HG03108 (cell line): ENCODE measurements around the gene NDUFA7.
A peak's percentile ranks its signal among the peaks of the same experiment; 100 is the strongest.
"Not testable (repeated sequence)": the region's sequence is repeated elsewhere in the genome, so short reads cannot be mapped to it uniquely, and the experiment has no call there.

Source experiments
- ATAC-seq: cut with Tn5 transposase; IDR thresholded peaks from one replicate; pipeline ENCODE4 v1.9.1; 2021; ENCODE audit warnings: moderate library complexity; ENCODE audit not compliant: unreplicated experiment

The NDUFA7 gene

DNA sequence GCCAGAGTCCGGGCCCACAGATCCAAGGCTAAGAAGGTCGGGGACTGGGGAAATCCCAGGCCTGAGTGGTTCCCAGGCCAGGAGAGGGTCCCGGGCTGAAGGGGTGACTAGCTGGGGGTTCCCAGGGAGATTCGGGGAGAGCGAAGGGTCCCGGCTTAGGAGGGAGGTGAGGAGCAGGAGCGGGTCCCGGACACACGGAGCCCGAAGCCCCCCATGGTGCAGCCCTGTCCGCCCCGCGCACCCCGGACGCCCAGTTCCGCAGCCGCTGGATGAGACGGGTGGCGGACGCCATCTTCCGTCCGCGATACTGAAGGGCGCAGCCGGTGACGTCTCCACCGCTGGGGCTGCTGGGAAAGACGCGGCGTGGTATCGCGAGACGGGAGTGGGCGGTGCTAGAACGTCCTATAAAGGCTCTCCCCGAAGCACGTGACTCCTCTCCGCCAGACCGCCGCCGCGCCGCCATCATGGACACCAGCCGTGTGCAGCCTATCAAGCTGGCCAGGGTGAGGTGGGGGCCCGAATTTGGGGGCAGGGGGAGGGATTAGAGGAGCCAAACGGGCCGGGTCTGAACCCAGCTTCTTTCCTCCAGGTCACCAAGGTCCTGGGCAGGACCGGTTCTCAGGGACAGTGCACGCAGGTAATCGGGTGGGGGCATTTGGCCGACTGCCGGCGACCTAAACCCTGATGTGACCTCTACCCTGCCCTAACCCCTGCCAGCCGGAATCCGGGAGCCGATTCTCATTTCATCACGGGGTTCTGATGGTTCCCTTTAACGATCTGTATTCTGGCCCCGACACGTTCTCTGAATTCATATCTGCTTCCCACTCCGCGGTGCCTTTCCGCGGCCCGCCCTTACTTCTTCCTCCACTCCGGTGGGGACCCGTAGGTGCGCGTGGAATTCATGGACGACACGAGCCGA is at the start of gene NDUFA7, which contains the start of gene RPS28:
Gene NDUFA7, minus strand, starts transcription at position 309 of the 919 bp plus-strand sequence. Its CDS starts 17 bp downstream, at position 292.
Gene RPS28, plus strand, starts transcription at position 430 of the 919 bp plus-strand sequence. Its CDS starts 35 bp downstream, at position 465.
- peak; percentile 90 for ATAC-seq

- no peak for ATAC-seq
These were observed 49.2 kb upstream of the NDUFA7 start for GRCh38 chr19:8370176-8371010.

DNA sequence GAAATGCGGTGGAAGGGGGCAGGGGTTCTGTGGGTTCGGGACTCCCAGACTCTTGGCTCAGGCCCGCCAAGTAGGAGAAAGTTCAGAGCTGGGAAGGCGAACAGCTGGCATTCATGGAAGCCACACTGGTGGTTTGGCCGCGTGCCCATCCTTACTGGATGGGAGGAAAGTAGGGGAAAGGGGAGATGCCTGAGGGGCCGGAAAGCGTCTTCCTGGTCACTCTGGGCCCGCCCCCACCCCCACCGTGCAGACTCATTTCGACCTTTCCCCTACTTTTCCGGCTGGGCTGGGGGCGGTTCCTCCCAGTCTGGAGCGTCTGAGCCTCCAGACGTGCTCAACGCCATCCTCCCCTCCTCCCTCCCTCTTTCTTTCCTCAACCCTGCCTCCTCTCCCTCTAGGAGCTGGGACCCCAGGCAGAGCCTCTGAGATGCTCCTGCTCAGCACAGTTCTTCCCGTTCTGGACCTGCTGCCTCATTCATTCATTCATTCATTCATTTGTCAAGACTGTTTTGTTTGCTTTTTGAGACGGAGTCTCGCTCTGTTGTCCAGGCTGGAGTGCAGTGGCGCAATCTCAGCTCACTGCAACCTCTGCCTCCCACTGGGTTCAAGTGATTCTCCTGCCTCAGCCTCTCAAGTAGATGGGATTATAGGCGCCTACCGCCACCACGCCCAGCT is 46.3 kb upstream of the NDUFA7 start:
- ATAC-seq, result no peak

DNA sequence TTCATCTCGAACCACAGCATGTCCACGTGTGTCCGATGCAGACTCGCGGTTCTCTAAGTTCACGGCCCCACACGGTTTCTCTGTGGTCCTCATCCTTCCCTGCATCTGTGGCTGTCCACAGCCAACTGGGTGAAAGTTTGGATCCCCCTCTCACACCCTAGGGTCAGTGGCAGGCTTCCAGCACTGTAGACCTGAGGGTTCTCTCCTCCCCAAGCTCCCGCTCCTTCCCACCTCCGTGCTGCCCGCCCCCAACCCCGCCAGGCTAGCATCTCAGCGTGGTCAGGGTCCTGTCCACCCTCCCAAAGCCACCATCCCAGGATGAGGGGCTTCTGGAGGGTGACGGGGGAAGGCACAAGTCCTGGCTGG is 45.8 kb upstream of the NDUFA7 start:
- no peak for ATAC-seq

DNA sequence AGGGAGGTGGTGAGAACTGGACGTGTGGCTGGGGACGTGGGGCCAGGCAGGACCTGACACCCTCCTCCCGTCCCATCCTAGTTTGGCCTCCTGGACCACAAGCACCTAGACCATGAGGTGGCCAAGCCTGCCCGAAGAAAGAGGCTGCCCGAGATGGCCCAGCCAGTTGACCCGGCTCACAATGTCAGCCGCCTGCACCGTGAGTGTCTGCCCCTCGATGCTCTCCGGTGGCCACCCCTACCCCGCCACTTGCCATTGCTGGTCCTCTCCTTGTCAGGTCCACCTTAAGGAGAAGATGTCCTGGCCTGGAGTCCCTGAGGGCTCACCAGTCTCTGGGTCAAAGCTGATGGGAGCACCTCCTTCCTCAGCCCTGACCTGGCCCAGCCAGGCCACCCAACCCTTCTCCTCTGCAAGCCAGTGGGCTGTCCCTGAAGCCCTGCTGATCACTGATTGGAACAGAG is 45.0 kb upstream of the NDUFA7 start:
- ATAC-seq, result no peak

DNA sequence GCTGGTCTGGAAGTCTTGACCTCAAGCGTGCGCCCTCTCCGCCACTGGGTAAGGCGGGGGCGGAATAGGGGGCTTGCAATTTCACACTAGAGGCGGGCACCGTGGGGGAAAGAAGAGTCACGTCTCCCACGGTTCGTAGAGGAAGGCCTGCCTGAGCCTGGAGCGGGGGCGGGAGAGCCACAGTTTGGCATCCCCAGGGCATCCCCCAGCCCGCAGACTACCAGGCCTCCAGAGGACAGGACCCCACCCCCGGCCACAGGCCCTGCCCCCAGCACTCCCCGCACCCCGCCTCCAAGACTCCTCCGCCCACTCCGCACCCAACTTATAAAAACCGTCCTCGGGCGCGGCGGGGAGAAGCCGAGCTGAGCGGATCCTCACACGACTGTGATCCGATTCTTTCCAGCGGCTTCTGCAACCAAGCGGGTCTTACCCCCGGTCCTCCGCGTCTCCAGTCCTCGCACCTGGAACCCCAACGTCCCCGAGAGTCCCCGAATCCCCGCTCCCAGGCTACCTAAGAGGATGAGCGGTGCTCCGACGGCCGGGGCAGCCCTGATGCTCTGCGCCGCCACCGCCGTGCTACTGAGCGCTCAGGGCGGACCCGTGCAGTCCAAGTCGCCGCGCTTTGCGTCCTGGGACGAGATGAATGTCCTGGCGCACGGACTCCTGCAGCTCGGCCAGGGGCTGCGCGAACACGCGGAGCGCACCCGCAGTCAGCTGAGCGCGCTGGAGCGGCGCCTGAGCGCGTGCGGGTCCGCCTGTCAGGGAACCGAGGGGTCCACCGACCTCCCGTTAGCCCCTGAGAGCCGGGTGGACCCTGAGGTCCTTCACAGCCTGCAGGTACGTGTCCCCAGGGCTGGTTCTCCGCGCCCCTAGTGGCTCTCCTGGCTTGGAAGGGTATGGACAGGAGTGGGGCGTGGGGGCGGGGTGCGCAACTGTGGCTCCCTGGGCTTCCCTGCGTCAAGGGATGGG is 42.9 kb upstream of the NDUFA7 start, which contains the start of gene ANGPTL4:
Gene ANGPTL4, plus strand, starts transcription at position 353 of the 969 bp plus-strand sequence. Its CDS starts 167 bp downstream, at position 520.
- no peak for ATAC-seq

GRCh38 chr19:8361921-8362793 is 41.0 kb upstream of the NDUFA7 start:
- ATAC-seq, result no peak

GRCh38 chr19:8360196-8360595 is 39.0 kb upstream of the NDUFA7 start:
- ATAC-seq, result no peak

- no peak for ATAC-seq
These were observed 37.8 kb upstream of the NDUFA7 start for GRCh38 chr19:8358948-8359347.

- no peak for ATAC-seq
These were observed 35.9 kb upstream of the NDUFA7 start for GRCh38 chr19:8357007-8357521.

DNA sequence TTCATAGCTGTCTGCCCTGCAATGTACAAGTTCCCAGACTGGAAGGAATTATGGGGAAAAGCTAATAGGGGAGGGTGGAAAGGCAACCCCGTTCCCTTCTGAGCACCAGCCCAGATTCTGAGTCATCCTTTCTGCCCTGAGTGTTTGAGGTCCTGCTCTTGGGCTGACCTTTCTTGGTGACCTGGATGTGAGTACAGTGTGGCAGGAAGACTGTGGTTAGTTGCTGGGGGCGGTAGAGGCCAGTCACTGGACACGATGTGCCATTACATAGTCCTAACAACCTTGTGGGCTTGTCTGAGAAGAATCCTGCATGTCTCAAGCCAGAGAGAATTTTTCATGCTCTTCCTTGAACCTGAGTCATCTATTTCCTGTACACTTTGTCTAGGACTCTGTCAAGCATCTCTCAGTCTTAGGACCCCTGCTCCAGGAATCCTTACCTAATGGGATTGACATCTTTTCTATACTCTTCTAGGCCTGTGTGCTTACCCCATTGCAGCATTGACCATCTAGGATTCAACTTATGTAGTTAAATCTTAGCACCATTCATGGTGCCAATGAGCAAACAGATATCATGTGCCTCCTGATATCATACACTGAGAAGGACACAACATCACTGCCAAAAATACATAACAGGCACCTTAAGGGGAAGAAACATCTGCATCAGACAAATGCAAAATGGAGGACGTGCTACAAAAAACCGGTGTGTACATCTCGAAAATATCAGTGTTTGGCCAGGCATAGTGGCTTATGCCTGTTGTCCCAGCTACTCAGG is 34.6 kb upstream of the NDUFA7 start:
- no peak for ATAC-seq

DNA sequence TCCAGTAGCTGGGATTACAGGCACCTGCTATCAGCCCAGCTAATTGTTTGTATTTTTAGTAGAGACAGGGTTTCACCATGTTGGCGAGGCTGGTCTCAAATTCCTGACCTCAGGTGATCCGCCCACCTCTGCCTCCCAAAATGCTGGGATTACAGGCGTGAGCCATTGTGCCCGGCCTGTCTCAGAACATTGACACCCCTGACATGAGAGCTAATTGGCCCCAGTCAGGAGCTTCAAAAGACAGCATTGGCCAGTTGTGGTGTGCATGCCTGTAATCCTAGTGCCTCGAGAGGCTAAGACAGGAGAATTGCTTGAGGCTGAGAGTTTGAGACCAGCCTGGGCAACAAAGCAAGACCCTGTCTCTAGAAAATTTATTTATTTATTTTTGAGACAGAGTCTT is 31.7 kb upstream of the NDUFA7 start:
- not testable (repeated sequence) for ATAC-seq

DNA sequence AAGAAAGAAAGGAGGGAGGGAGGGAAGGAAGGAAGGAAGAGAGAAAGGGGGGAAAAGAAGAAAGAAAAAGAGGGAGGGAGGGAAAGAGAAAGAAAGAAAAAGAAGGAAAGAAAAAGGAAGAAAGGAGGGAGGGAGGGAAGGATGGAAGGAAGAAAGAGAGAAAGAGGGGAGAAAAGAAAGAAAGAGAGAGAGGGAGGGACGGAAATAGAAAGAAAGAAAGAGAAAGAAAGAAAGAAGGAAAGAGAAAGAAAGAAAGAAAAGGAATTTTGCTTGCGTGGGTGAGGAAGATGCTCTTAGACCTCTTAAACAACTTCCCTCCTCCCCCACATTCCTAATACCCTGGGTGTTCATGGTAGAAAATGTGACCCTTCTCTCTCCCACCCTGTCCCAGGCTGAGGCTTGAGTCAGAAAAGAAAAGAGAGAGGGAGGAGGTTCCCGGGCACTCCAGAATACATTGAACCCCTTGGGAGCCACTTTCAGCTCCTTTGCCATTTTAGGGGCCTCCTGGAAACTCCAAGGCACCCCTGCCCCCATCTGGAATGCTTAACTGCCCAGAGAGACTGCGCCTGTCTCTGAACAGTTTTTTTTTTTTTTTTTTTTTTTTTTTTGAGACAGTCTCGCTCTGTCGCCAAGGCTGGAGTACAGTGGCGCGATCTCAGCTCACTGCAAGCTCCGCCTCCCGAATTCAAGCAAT is 31.1 kb upstream of the NDUFA7 start:
- ATAC-seq, result no peak

DNA sequence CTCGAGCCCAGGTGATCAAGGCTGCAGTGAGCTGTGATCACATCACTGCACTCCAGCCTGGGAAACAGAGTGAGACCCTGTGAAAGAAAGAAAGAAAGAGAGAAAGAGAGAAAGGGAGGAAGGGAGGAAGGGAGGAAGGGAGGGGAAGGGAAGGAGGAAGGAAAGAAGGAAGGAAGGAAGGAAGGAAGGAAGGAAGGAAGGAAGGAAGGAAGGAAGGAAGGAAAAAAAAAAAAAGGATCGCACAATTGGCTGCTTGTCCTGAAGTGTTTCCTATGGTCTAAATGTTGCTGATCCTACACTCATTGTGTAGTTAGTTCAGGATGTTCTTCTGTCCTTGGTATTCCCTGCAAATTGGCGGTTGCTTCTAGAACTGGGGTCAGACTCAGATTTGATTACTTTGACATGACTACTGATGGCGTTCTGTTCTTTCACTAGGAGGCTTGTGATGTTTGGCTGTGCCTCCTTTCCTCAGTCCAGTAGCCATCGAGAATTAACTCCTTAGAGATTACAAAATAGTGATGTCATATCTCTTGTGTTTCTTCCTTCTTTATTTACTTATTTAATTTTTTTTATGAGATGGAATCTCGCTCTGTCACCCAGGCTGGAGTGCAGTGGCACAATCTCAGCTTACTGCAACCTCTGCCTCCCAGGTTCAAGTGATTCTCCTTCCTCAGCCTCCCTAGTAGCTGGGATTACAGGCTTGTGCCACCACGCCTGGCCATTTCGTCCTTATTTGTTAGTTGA is 28.6 kb upstream of the NDUFA7 start:
- ATAC-seq, result not testable (repeated sequence)

GRCh38 chr19:8343483-8343844 is 22.3 kb upstream of the NDUFA7 start:
- ATAC-seq, result no peak

GRCh38 chr19:8342684-8343482 is 21.7 kb upstream of the NDUFA7 start, which contains the start of gene KANK3:
Gene KANK3, minus strand, starts transcription at chr19:8343262. Its CDS starts 5,434 bp downstream, at chr19:8337828.
- peak; percentile 96 for ATAC-seq
